Karpas-422 (cell line): Measurements from ENCODE around the gene NEFH. TPM values are rescaled to one million over a fixed set of nuclear protein-coding genes. Genes with fewer than 3 reads are reported as not detected.
"Not testable (repeated sequence)": the region's sequence is repeated elsewhere in the genome, so short reads cannot be mapped to it uniquely, and the experiment has no call there.

ENCODE experiments used
- DNase-seq: peaks from one replicate; pipeline ENCODE4 v3.0.0-alpha.2; 2015
- H2AFZ ChIP-seq: fragments of 200-600 bp; sonication (generic); 2 replicates; pipeline ENCODE4 v1.6.1; 2014; ENCODE audit warnings: antibody characterized with exemption, low read length, mixed read lengths
- H3K27ac ChIP-seq: fragments of 200-600 bp; sonication (generic); 2 replicates; pipeline ENCODE4 v1.5.1; 2014; ENCODE audit warnings: mild to moderate bottlenecking, low read length, moderate library complexity
- H3K27me3 ChIP-seq: fragments of 200-600 bp; sonication (generic); 2 replicates; pipeline ENCODE4 v1.6.1; 2014; ENCODE audit warnings: low read length, mixed read lengths
- H3K36me3 ChIP-seq: fragments of 200-600 bp; sonication (generic); 2 replicates; pipeline ENCODE4 v1.6.1; 2014; ENCODE audit warnings: low read length, mixed read lengths; ENCODE audit not compliant: insufficient read depth
- H3K4me1 ChIP-seq: fragments of 200-600 bp; sonication (generic); 2 replicates; pipeline ENCODE4 v1.6.1; 2014; ENCODE audit warnings: mild to moderate bottlenecking, low read length, mixed read lengths
- H3K4me2 ChIP-seq: fragments of 200-600 bp; sonication (generic); 2 replicates; pipeline ENCODE4 v1.6.1; 2014; ENCODE audit warnings: low read length, low read depth, mild to moderate bottlenecking; ENCODE audit not compliant: poor library complexity, severe bottlenecking
- H3K4me3 ChIP-seq: fragments of 200-600 bp; sonication (generic); 2 replicates; pipeline ENCODE4 v1.5.1; 2014; ENCODE audit warnings: mild to moderate bottlenecking, antibody characterized with exemption, low read length, mixed read lengths
- H3K79me2 ChIP-seq: fragments of 200-600 bp; sonication (generic); 2 replicates; pipeline ENCODE4 v1.6.1; 2014; ENCODE audit warnings: mild to moderate bottlenecking, low read length, mixed read lengths
- H3K9ac ChIP-seq: fragments of 200-600 bp; sonication (generic); 2 replicates; pipeline ENCODE4 v1.6.0; 2014; ENCODE audit warnings: low read length
- H3K9me2 ChIP-seq: fragments of 200-600 bp; sonication (generic), shearing (Covaris generic); replicated peaks from 2 replicates; pipeline ENCODE4 v1.6.0; 2014; ENCODE audit warnings: mild to moderate bottlenecking, low read length, moderate library complexity; ENCODE audit not compliant: insufficient read depth
- H3K9me3 ChIP-seq: fragments of 300-700, 200-600 bp; sonication (generic); 2 replicates; pipeline ENCODE4 v1.6.1; 2014; ENCODE audit warnings: low read length, mixed read lengths
- H4K20me1 ChIP-seq: fragments of 200-600 bp; sonication (generic); 2 replicates; pipeline ENCODE4 v1.6.1; 2014; ENCODE audit warnings: mild to moderate bottlenecking, antibody characterized with exemption, low read length, low read depth; ENCODE audit not compliant: insufficient read depth
- total RNA-seq: library from RNA; depleted of rRNA; stranded (reverse); fragments of >200 nt; shearing (Covaris generic); gene quantifications from 2 replicates; pipeline ENCODE4 v1.2.3, GENCODE V29; 2014; ENCODE audit warnings: low replicate concordance

The NEFH gene
- total RNA-seq, 1 experiment from 2014 or later, result not detected

- H3K4me2 ChIP-seq, result no peak overlapping the region
- H2AFZ ChIP-seq, result no peak overlapping the region
- no peaks in the 10 kb centered on the region for H3K79me2 ChIP-seq
- no peak overlapping the region for H3K4me3 ChIP-seq
- H3K27ac ChIP-seq, result no peak overlapping the region
- H3K9me3 ChIP-seq, result no peaks in the 10 kb centered on the region
- H3K9ac ChIP-seq, result no peak overlapping the region
- H3K36me3 ChIP-seq, result no peaks in the 10 kb centered on the region
- DNase-seq, result no peak
- peaks cover 19% of the 10 kb centered on the region; the same call in 1 of the 2 replicates for H4K20me1 ChIP-seq
- H3K9me2 ChIP-seq, result no peaks in the 10 kb centered on the region
- no peaks in the 10 kb centered on the region for H3K27me3 ChIP-seq
- peaks cover 11% of the 10 kb centered on the region for H3K4me1 ChIP-seq
Measured at GRCh38 chr22:29481265-29482000, 1.4 kb downstream of the NEFH start.

- no peak overlapping the region for H3K9ac ChIP-seq
- no peaks in the 10 kb centered on the region for H3K79me2 ChIP-seq
- no peaks in the 10 kb centered on the region for H3K9me2 ChIP-seq
- H3K4me3 ChIP-seq, result no peak overlapping the region
- no peak overlapping the region for H3K4me2 ChIP-seq
- H3K9me3 ChIP-seq, result no peaks in the 10 kb centered on the region
- no peak for DNase-seq
- peaks cover 8% of the 10 kb centered on the region for H3K4me1 ChIP-seq
- no peaks in the 10 kb centered on the region for H3K36me3 ChIP-seq
- no peak overlapping the region for H2AFZ ChIP-seq
- H3K27ac ChIP-seq, result no peak overlapping the region
- H4K20me1 ChIP-seq, result peaks cover 13% of the 10 kb centered on the region; the same call in 1 of the 2 replicates
- H3K27me3 ChIP-seq, result no peaks in the 10 kb centered on the region
Measured at GRCh38 chr22:29482253-29482652, 2.2 kb downstream of the NEFH start.

- H3K27me3 ChIP-seq, result no peaks in the 10 kb centered on the region
Measured at GRCh38 chr22:29482726-29483125, 2.7 kb downstream of the NEFH start.

DNA sequence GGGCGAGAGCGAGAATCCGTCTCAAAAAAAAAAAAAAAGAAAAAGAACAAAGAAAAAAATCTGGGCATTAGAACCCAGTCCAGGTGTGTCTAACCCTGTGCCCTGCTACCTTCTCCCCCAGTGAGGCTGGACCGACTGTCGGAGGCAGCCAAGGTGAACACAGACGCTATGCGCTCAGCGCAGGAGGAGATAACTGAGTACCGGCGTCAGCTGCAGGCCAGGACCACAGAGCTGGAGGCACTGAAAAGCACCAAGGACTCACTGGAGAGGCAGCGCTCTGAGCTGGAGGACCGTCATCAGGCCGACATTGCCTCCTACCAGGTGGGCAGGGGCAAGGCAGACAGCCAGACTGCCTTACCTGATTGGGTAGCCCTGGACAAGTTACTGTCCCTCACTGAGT, 3.2 kb downstream of the NEFH start:
- H3K9me3 ChIP-seq, result no peaks in the 10 kb centered on the region
- H3K4me1 ChIP-seq, result peaks cover under 1% of the 10 kb centered on the region; the same call in 1 of the 2 replicates
- no peak for DNase-seq
- no peaks in the 10 kb centered on the region for H3K36me3 ChIP-seq
- H3K4me2 ChIP-seq, result no peak overlapping the region
- H3K9me2 ChIP-seq, result no peaks in the 10 kb centered on the region
- no peak overlapping the region for H3K4me3 ChIP-seq
- no peak overlapping the region for H3K27ac ChIP-seq
- no peak overlapping the region for H2AFZ ChIP-seq
- no peak overlapping the region for H3K9ac ChIP-seq
- H3K27me3 ChIP-seq, result no peaks in the 10 kb centered on the region
- H3K79me2 ChIP-seq, result no peaks in the 10 kb centered on the region
- peaks cover 11% of the 10 kb centered on the region; the same call in 1 of the 2 replicates for H4K20me1 ChIP-seq

More at GRCh38 chr22:29482726-29483125, 2.7 kb downstream of the NEFH start:
- Histone ChIP-seq H3K27ac (no peak overlapping the region), H3K9me3 (no peaks in the 10 kb centered on the region), H3K4me2 (no peak overlapping the region), H3K4me1 (peaks cover 6% of the 10 kb centered on the region), H4K20me1 (peaks cover 11% of the 10 kb centered on the region; the same call in 1 of the 2 replicates), H3K9me2 (no peaks in the 10 kb centered on the region), H3K4me3 (no peak overlapping the region), H2AFZ (no peak overlapping the region), H3K9ac (no peak overlapping the region), H3K36me3 (no peaks in the 10 kb centered on the region), H3K79me2 (no peaks in the 10 kb centered on the region)
- DNase-seq, result no peak

- peaks cover 21% of the 10 kb centered on the region; the same call in 1 of the 2 replicates for H4K20me1 ChIP-seq
- no peak for DNase-seq
- no peaks in the 10 kb centered on the region for H3K9me2 ChIP-seq
- peaks cover 14% of the 10 kb centered on the region for H3K4me1 ChIP-seq
- no peak overlapping the region for H3K4me2 ChIP-seq
- peaks cover 5% of the 10 kb centered on the region; the same call in 1 of the 2 replicates for H3K27me3 ChIP-seq
- no peaks in the 10 kb centered on the region for H3K9me3 ChIP-seq
- H3K27ac ChIP-seq, result no peak overlapping the region
- H3K36me3 ChIP-seq, result no peaks in the 10 kb centered on the region
- no peak overlapping the region for H3K4me3 ChIP-seq
- no peak overlapping the region for H3K9ac ChIP-seq
- H3K79me2 ChIP-seq, result no peaks in the 10 kb centered on the region
- H2AFZ ChIP-seq, result no peak overlapping the region
Measured at GRCh38 chr22:29484642-29485041, 4.6 kb downstream of the NEFH start.

GRCh38 chr22:29485448-29485847, 5.4 kb downstream of the NEFH start:
- no peak overlapping the region for H3K9ac ChIP-seq
- H2AFZ ChIP-seq, result no peak overlapping the region
- peaks cover 21% of the 10 kb centered on the region; the same call in 1 of the 2 replicates for H4K20me1 ChIP-seq
- H3K36me3 ChIP-seq, result no peaks in the 10 kb centered on the region
- peaks cover 5% of the 10 kb centered on the region; the same call in 1 of the 2 replicates for H3K27me3 ChIP-seq
- no peaks in the 10 kb centered on the region for H3K79me2 ChIP-seq
- DNase-seq, result no peak
- no peak overlapping the region for H3K4me2 ChIP-seq
- peaks cover 18% of the 10 kb centered on the region for H3K4me1 ChIP-seq
- H3K4me3 ChIP-seq, result no peak overlapping the region
- no peak overlapping the region for H3K27ac ChIP-seq
- no peaks in the 10 kb centered on the region for H3K9me2 ChIP-seq
- no peaks in the 10 kb centered on the region for H3K9me3 ChIP-seq

- Histone ChIP-seq H3K36me3 (no peaks in the 10 kb centered on the region), H3K4me3 (no peak overlapping the region), H2AFZ (no peak overlapping the region), H3K27me3 (peaks cover 5% of the 10 kb centered on the region; the same call in 1 of the 2 replicates), H3K79me2 (no peaks in the 10 kb centered on the region), H3K4me2 (no peak overlapping the region), H3K4me1 (peaks cover 18% of the 10 kb centered on the region), H3K27ac (no peak overlapping the region), H3K9me3 (no peaks in the 10 kb centered on the region), H3K9me2 (no peaks in the 10 kb centered on the region), H4K20me1 (peaks cover 18% of the 10 kb centered on the region; the same call in 1 of the 2 replicates), H3K9ac (no peak overlapping the region)
- DNase-seq, result no peak
Measured at GRCh38 chr22:29487426-29487986, 7.5 kb downstream of the NEFH start.

DNA sequence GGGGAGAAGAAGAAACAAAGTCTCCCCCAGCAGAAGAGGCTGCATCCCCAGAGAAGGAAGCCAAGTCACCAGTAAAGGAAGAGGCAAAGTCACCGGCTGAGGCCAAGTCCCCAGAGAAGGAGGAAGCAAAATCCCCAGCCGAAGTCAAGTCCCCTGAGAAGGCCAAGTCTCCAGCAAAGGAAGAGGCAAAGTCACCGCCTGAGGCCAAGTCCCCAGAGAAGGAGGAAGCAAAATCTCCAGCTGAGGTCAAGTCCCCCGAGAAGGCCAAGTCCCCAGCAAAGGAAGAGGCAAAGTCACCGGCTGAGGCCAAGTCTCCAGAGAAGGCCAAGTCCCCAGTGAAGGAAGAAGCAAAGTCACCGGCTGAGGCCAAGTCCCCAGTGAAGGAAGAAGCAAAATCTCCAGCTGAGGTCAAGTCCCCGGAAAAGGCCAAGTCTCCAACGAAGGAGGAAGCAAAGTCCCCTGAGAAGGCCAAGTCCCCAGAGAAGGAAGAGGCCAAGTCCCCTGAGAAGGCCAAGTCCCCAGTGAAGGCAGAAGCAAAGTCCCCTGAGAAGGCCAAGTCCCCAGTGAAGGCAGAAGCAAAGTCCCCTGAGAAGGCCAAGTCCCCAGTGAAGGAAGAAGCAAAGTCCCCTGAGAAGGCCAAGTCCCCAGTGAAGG, 9.2 kb downstream of the NEFH start:
- not testable (repeated sequence) for H3K9me3 ChIP-seq, H2AFZ ChIP-seq

More for the DNA sequence above, 9.2 kb downstream of the NEFH start:
- H3K4me2 ChIP-seq, result peak overlapping the region; percentile 42
- not testable (repeated sequence) for H3K9ac ChIP-seq, H3K36me3 ChIP-seq, H3K79me2 ChIP-seq, H3K9me2 ChIP-seq, H3K27ac ChIP-seq, H3K4me3 ChIP-seq, H3K27me3 ChIP-seq
- H3K4me1 ChIP-seq, result peaks cover 18% of the 10 kb centered on the region
- peaks cover 18% of the 10 kb centered on the region; the same call in 1 of the 2 replicates for H4K20me1 ChIP-seq
- DNase-seq, result peak; percentile 80
